Lung (tissue), 12 donors: ENCODE results near the gene TMSB10. TPM values are rescaled to one million over a fixed set of nuclear protein-coding genes. Genes with fewer than 3 reads are reported as not detected.
A peak's percentile ranks its signal among the peaks of the same experiment; 100 is the strongest.

ENCODE experiments used
- ATAC-seq: fragments of 200-7000 bp; cut with Tn5 transposase; one replicate; pipeline ENCODE4 v1.9.1; 2020; ENCODE audit warnings: moderate number of reproducible peaks; ENCODE audit not compliant: insufficient read depth, low FRiP score
- DNase-seq, 3 donors: peaks; one replicate each; pipeline ENCODE4 v3.0.0-alpha.2; 2013 to 2017
- H3K27ac ChIP-seq, 2 donors: one replicate each; pipeline ENCODE4 v1.5.1; 2013; ENCODE audit warnings: mild to moderate bottlenecking in 2 of 2, moderate library complexity in 2 of 2, control low read depth in 1 of 2, inconsistent platforms in 1 of 2, low read depth in 1 of 2, low read length in 1 of 2
- H3K27me3 ChIP-seq, 3 donors: one replicate each; pipeline ENCODE4 v1.5.1; 2013; ENCODE audit warnings: low read length in 2 of 3; ENCODE audit not compliant: control insufficient read depth in 3 of 3, insufficient read depth in 3 of 3
- H3K36me3 ChIP-seq, 4 donors: one replicate each; pipeline ENCODE4 v1.5.1; 2013; ENCODE audit warnings: low read length in 4 of 4, mild to moderate bottlenecking in 1 of 4, moderate library complexity in 1 of 4; ENCODE audit not compliant: control insufficient read depth in 4 of 4, insufficient read depth in 4 of 4
- H3K4me1 ChIP-seq, 5 donors: one replicate each; pipeline ENCODE4 v1.5.1; 2013; ENCODE audit warnings: low read length in 5 of 5, mild to moderate bottlenecking in 2 of 5, moderate library complexity in 1 of 5; ENCODE audit not compliant: control insufficient read depth in 5 of 5, insufficient read depth in 5 of 5
- H3K4me3 ChIP-seq: one replicate; pipeline ENCODE4 v1.5.1; 2013; ENCODE audit warnings: mild to moderate bottlenecking, control low read depth, moderate library complexity
- H3K9ac ChIP-seq, 2 donors: one replicate each; pipeline ENCODE4 v1.5.1; 2013; ENCODE audit warnings: low read length in 2 of 2, control low read depth in 1 of 2; ENCODE audit not compliant: insufficient read depth in 1 of 2
- H3K9me3 ChIP-seq, 4 donors: one replicate each; pipeline ENCODE4 v1.5.1; 2013; ENCODE audit warnings: low read length in 3 of 4, mild to moderate bottlenecking in 1 of 4, moderate library complexity in 1 of 4; ENCODE audit not compliant: control insufficient read depth in 4 of 4, insufficient read depth in 3 of 4
- WGBS, 2 donors: extraction: QIAGEN DNeasy Blood & Tissue Kit; methylation state at CpG; one replicate each; pipeline ENCODE4 v1.1.7; 2013; 5-methylcytosine and 5-hydroxymethylcytosine counted together
- polyA plus RNA-seq, 2 donors: library from polyadenylated mRNA; stranded (reverse); fragments of 200-250 nt; gene quantifications; one replicate each; pipeline ENCODE4 v1.2.1, GENCODE V29; 2013
- total RNA-seq, 2 donors: library from RNA; depleted of rRNA in 1 of 2; stranded (reverse); fragments of >200 nt in 1 of 2; gene quantifications; one replicate each; pipeline ENCODE4 v1.2.1, GENCODE V29; 2014 to 2021
- TF ChIP-seq, protein P1 (sequence below): IDR thresholded peaks from 2 replicates; pipeline ENCODE4 v1.5.1; 2012; ENCODE audit warnings: mild to moderate bottlenecking; ENCODE audit errors: control extremely low read depth, extremely low read depth
- donor health status: control.
- donor health status: control.
- donor health status: Bipolar disorder and iron deficiency.
- donor health status: healthy.
- donor health status: DM: yes; HTN: yes; CAD: no.

The TMSB10 gene
- total and polyA plus RNA-seq, 4 donors = 1,849 to 6,202 (median 2,498) TPM

DNA sequence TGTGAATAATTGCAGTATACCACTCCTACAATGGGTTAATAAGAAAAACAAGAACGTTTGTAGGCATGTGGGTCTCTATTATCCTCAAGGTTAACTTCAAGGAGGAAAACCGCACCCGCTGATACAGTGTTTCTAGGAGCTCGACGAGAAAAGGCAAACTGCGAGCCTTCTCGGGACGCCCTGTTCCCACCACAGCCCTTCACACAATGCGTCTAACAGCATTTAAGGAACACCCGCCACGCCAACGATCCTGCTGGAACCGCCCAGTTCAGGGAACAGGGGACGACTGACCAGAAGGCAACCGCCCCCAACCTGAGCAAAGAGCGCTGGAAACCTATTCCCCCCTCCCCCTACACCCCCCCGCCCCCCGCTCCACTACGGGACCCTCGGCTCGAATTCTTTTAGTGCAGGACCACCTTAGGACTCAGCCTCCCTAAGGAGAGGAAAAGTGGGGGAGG is 710 bp upstream of the TMSB10 start:
- Histone ChIP-seq H3K4me3 (peak overlapping the region; percentile 84), H3K9me3 (peaks cover 0 to 3% (median 0%) of the 10 kb centered on the region in 4 donors), H3K9ac (peak overlapping the region in 1 of 2 donors; percentile 75), H3K36me3 (peaks cover 0 to 25% (median 8%) of the 10 kb centered on the region in 4 donors), H3K4me1 (peaks cover 0 to 15% (median 5%) of the 10 kb centered on the region in 5 donors), H3K27ac (peak overlapping the region; percentile 86 to 88), H3K27me3 (no peaks in the 10 kb centered on the region)
- peak; percentile 54 for ATAC-seq
- TF ChIP-seq, protein P1, sequence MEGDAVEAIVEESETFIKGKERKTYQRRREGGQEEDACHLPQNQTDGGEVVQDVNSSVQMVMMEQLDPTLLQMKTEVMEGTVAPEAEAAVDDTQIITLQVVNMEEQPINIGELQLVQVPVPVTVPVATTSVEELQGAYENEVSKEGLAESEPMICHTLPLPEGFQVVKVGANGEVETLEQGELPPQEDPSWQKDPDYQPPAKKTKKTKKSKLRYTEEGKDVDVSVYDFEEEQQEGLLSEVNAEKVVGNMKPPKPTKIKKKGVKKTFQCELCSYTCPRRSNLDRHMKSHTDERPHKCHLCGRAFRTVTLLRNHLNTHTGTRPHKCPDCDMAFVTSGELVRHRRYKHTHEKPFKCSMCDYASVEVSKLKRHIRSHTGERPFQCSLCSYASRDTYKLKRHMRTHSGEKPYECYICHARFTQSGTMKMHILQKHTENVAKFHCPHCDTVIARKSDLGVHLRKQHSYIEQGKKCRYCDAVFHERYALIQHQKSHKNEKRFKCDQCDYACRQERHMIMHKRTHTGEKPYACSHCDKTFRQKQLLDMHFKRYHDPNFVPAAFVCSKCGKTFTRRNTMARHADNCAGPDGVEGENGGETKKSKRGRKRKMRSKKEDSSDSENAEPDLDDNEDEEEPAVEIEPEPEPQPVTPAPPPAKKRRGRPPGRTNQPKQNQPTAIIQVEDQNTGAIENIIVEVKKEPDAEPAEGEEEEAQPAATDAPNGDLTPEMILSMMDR = no peak
- 0% methylated on average over 21 of the region's 21 CpGs for WGBS, 2 donors
- peak; percentile 82 to 89 (median 88) for DNase-seq

DNA sequence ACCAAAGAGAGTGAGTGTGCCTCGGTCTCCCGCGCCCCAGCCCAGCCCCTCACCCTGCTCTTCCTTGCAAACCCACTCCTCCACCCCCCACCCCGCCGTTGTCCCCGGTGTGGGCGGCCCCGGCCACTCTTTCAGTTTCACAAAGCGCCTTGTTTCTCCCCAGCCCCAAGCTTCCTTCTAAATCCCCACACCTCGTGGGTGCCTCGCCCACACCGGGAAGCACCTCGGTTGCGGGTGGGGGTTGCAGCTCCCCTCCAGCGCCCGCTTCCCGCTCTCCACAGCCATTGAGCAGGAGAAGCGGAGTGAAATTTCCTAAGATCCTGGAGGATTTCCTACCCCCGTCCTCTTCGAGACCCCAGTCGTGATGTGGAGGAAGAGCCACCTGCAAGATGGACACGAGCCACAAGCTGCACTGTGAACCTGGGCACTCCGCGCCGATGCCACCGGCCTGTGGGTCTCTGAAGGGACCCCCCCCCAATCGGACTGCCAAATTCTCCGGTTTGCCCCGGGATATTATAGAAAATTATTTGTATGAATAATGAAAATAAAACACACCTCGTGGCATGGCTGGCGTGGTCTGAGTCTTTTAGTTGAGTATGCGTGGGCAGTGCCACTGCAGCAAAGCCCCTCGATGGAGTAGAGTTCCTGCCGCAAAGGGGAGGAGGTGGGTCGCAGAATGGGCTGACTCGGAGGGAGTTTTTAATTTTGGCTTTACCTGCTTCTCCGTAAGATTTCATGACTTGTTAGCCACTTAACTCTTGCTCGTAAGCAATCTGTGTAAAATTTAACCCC is 848 bp downstream of the TMSB10 start:
- ATAC-seq (peak; percentile 13), DNase-seq (peak in 1 of 3 donors; percentile 50)
- peaks cover 0 to 12% (median 5%) of the 10 kb centered on the region in 5 donors for H3K4me1 ChIP-seq
- TF ChIP-seq, protein P1 = no peak
- H3K9ac ChIP-seq = peak overlapping the region; percentile 88 to 97
- H3K4me3 ChIP-seq = peak overlapping the region; percentile 84
- H3K9me3 ChIP-seq = peaks cover 0 to 3% (median 0%) of the 10 kb centered on the region in 4 donors
- peaks cover 0 to 25% (median 8%) of the 10 kb centered on the region in 4 donors for H3K36me3 ChIP-seq
- WGBS, 2 donors = 1 to 2% methylated on average over 38 of the region's 38 CpGs
- peak overlapping the region; percentile 81 to 97 for H3K27ac ChIP-seq
- H3K27me3 ChIP-seq = no peaks in the 10 kb centered on the region

DNA sequence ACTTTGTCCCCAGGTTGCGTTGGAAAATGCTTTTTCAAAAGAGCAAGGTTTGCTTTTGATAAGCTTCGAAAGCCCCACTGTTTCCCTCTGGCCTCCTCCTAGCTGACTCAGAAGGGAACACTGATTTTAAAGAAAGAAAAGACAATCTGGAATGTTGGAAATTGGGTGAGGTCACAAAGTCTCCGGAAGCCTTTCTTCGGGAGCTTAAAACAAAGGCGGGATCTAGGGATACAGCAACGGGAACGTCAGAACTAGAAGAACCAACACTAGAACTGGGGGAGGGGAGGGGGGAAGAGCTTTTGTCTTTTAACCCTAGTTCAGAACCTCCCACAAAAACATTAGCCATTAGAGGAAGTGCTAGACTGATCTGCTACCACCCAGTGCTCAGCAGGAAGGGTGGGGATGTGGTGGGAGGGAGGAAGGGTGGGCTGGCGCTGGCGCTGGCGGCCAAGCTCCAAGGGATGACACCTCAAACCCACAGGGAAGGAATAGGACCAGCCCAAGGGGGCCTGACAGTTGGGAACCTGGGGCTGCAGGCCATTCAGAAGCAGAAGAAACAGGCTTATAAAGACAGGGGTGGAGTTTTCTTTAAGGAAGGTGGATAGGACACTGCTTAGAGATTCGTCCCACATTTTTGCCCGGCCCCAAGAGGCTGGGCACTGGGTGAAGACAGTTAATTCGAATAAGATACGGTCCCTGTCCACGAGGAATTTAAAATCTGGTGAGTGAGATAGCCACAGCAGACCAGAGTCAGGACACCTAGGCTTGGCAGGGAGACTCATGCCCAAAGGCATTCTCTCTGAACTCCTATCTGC is 1.7 kb downstream of the TMSB10 start:
- Histone ChIP-seq H3K9ac (peak overlapping the region; percentile 88 to 97), H3K4me1 (peaks cover 0 to 17% (median 5%) of the 10 kb centered on the region in 5 donors), H3K27me3 (no peaks in the 10 kb centered on the region), H3K36me3 (peaks cover 0 to 25% (median 8%) of the 10 kb centered on the region in 4 donors), H3K27ac (peak overlapping the region; percentile 81 to 97), H3K9me3 (peaks cover 0 to 3% (median 0%) of the 10 kb centered on the region in 4 donors), H3K4me3 (peak overlapping the region; percentile 84)
- TF ChIP-seq, protein P1 = no peak
- DNase-seq (peak; percentile 69 to 93 (median 86)), ATAC-seq (peak; percentile 7)
- WGBS, 2 donors = 4 to 10% methylated on average over 15 of the region's 15 CpGs
